ENCODE results near the gene DEFB119.

The DEFB119 gene

GRCh38 chr20:31414381-31414780 lies 24.0 kb upstream of the DEFB119 start:
- no peak for DNase-seq (ENCODE audit: low read depth)
- H3K4me3 ChIP-seq (ENCODE audit: low read depth, low read length) = no peak overlapping the region
- TF ChIP-seq POLR2A (IDR thresholded peaks at IDR 0.05; ENCODE audit: extremely low read depth, insufficient read length) (no peak), MYC (IDR thresholded peaks at IDR 0.05; ENCODE audit: low read depth, low read length) (no peak)
- TF ChIP-seq, protein P1, sequence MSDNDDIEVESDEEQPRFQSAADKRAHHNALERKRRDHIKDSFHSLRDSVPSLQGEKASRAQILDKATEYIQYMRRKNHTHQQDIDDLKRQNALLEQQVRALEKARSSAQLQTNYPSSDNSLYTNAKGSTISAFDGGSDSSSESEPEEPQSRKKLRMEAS (IDR thresholded peaks at IDR 0.05; ENCODE audit: low read depth, low read length) = no peak
- TF ChIP-seq, protein P2, sequence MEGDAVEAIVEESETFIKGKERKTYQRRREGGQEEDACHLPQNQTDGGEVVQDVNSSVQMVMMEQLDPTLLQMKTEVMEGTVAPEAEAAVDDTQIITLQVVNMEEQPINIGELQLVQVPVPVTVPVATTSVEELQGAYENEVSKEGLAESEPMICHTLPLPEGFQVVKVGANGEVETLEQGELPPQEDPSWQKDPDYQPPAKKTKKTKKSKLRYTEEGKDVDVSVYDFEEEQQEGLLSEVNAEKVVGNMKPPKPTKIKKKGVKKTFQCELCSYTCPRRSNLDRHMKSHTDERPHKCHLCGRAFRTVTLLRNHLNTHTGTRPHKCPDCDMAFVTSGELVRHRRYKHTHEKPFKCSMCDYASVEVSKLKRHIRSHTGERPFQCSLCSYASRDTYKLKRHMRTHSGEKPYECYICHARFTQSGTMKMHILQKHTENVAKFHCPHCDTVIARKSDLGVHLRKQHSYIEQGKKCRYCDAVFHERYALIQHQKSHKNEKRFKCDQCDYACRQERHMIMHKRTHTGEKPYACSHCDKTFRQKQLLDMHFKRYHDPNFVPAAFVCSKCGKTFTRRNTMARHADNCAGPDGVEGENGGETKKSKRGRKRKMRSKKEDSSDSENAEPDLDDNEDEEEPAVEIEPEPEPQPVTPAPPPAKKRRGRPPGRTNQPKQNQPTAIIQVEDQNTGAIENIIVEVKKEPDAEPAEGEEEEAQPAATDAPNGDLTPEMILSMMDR (IDR thresholded peaks at IDR 0.05; ENCODE audit: low read depth, low read length) = no peak

DNA sequence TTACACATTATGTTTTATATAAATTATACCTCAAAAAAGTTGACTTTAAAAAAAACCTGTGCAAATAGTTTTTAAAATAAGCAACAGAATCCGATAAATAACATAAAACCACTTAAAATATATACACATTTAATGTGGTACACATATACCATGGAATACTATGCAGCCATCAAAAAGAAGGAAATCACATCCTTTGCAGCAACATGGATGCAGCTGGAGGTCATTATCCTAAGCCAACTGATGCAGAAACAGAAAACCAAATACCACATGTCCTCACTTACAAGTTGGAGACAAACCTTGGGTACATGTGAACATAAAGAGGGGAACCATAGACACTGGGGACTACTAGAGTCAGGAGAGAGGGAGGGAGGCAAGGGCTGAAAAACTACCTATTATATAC lies 19.6 kb upstream of the DEFB119 start:
- no peak overlapping the region for H3K4me3 ChIP-seq (ENCODE audit: low read depth, low read length)
- DNase-seq (ENCODE audit: low read depth) = no peak
- TF ChIP-seq, protein P1 (IDR thresholded peaks at IDR 0.05; ENCODE audit: low read depth, low read length) = no peak
- TF ChIP-seq POLR2A (IDR thresholded peaks at IDR 0.05; ENCODE audit: extremely low read depth, insufficient read length) = no peak
- TF ChIP-seq MYC (IDR thresholded peaks at IDR 0.05; ENCODE audit: low read depth, low read length) = no peak
- TF ChIP-seq, protein P2 (IDR thresholded peaks at IDR 0.05; ENCODE audit: low read depth, low read length) = no peak

GRCh38 chr20:31406115-31406514 lies 15.7 kb upstream of the DEFB119 start, which contains the start of gene DEFB121:
TSS of gene DEFB121 (minus strand) at chr20:31406215. CDS start at chr20:31406152, 63 bp downstream.
- TF ChIP-seq, protein P1 (IDR thresholded peaks at IDR 0.05; ENCODE audit: low read depth, low read length) = no peak
- no peak for TF ChIP-seq MYC (IDR thresholded peaks at IDR 0.05; ENCODE audit: low read depth, low read length)
- TF ChIP-seq POLR2A (IDR thresholded peaks at IDR 0.05; ENCODE audit: extremely low read depth, insufficient read length) = no peak
- TF ChIP-seq, protein P2 (IDR thresholded peaks at IDR 0.05; ENCODE audit: low read depth, low read length) = no peak
- no peak for DNase-seq (ENCODE audit: low read depth)
- H3K4me3 ChIP-seq (ENCODE audit: low read depth, low read length) = no peak within 1 kb of the TSS

DNA sequence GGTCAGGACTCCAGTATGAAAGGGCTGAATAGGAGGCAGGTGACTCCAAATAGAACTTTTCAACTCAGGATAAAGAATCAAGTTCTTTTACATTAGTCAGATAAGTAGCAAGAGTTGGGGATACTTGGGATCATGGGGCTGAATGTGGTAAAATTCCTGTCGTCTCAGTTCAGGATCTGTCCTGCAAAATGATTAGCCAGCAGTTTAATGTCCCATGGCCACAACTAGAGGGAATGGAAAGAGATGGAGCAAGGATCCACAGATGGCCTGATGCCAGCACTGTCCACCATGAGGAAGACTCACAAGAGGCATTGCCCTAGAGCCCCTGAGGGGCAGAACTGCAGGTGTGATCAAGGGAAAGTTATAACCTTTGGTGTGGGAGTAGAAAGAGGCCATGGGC lies 13.5 kb upstream of the DEFB119 start:
- DNase-seq (ENCODE audit: low read depth) = no peak
- TF ChIP-seq MYC (IDR thresholded peaks at IDR 0.05; ENCODE audit: low read depth, low read length) = no peak
- no peak overlapping the region for H3K4me3 ChIP-seq (ENCODE audit: low read depth, low read length)

DNA sequence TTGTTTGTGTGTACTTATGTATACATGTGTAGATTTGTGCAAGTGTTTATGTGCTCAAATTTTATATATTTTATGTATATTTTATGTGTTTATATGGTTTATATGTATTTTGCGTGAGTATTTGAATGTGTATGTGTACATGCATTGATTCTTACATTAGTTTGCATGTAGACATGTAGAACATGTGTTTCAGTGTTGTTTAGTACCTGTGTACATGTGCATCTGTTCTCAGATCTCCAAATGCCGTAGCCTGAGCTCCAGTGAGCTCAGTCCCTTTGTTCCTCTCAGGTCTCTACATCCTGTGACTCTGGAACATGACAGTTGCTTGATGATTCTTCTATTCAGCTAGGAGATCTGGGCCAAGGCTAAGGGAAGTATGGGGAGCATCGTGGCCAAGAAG lies 4.5 kb upstream of the DEFB119 start:
- no peak overlapping the region for H3K4me3 ChIP-seq (ENCODE audit: low read depth, low read length)
- DNase-seq (ENCODE audit: low read depth) = no peak
- no peak for TF ChIP-seq MYC (IDR thresholded peaks at IDR 0.05; ENCODE audit: low read depth, low read length)
- TF ChIP-seq POLR2A (IDR thresholded peaks at IDR 0.05; ENCODE audit: extremely low read depth, insufficient read length) = no peak
- TF ChIP-seq, protein P1 (IDR thresholded peaks at IDR 0.05; ENCODE audit: low read depth, low read length) = no peak
- TF ChIP-seq, protein P2 (IDR thresholded peaks at IDR 0.05; ENCODE audit: low read depth, low read length) = no peak

DNA sequence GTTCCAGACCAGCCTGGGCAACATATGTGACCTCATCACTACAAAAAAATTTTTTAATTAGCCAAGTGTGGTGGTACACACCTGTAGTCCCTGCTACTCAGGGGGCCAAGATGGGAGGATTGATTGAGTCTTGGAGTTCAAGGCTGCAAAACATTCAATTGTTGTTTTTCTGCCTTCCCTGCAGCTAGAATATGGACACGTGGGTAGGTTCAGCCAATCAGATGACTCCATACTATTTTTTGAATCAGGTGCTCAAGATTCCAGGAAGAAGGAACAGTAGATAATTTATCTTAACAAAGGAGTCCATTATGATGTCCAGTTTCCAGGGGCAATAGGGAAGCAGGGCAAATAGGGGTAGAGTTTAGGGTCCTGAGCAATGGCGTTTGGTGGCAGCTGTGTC lies 2.4 kb upstream of the DEFB119 start:
- TF ChIP-seq, protein P1 (IDR thresholded peaks at IDR 0.05; ENCODE audit: low read depth, low read length) = no peak
- TF ChIP-seq, protein P2 (IDR thresholded peaks at IDR 0.05; ENCODE audit: low read depth, low read length) = no peak
- TF ChIP-seq POLR2A (IDR thresholded peaks at IDR 0.05; ENCODE audit: extremely low read depth, insufficient read length) (no peak), MYC (IDR thresholded peaks at IDR 0.05; ENCODE audit: low read depth, low read length) (no peak)
- H3K4me3 ChIP-seq (ENCODE audit: low read depth, low read length) = no peak overlapping the region

More for the DNA sequence above, 2.4 kb upstream of the DEFB119 start:
- DNase-seq (ENCODE audit: low read depth) = no peak
